PFSK-1 (cell line): ENCODE data around the gene CAMTA1.

Experiments used
- FOXP2 ChIP-seq: optimal IDR thresholded peaks from 2 replicates; pipeline ENCODE3; 2011; ENCODE audit warnings: borderline replicate concordance, control low read depth, inconsistent platforms; ENCODE audit not compliant: insufficient read depth; ENCODE audit errors: extremely low read length, extremely low read depth
- POLR2AphosphoS5 ChIP-seq: IDR thresholded peaks from 2 replicates; pipeline ENCODE4 v1.6.1; 2012; ENCODE audit warnings: low read depth, mild to moderate bottlenecking, control low read depth, low read length, moderate library complexity
- REST ChIP-seq, 2 experiments: IDR thresholded peaks; 2 replicates each; pipeline versions ENCODE4 v1.6.1 to v1.8.0; 2011 to 2012; ENCODE audit warnings: low read depth in 2 of 2, low read length in 2 of 2, control low read depth in 1 of 2, inconsistent platforms in 1 of 2, mild to moderate bottlenecking in 1 of 2, moderate library complexity in 1 of 2; ENCODE audit not compliant: insufficient read depth in 1 of 2
- SIN3A ChIP-seq: IDR thresholded peaks from 2 replicates; pipeline ENCODE4 v1.6.1; 2012; ENCODE audit warnings: mild to moderate bottlenecking, low read length, moderate library complexity, borderline replicate concordance; ENCODE audit not compliant: insufficient read depth
- TAF1 ChIP-seq: IDR thresholded peaks from 2 replicates; pipeline ENCODE4 v1.6.1; 2012; ENCODE audit warnings: low read length, control low read depth, borderline replicate concordance; ENCODE audit not compliant: insufficient read depth

CAMTA1 gene

GRCh38 chr1:7288992-7289391 lies 503.7 kb downstream of the CAMTA1 start:
- no peak for TF ChIP-seq REST (IDR thresholded peaks at IDR 0.05; ENCODE audit: insufficient read depth in 1 of 2, low read depth in 2 of 2, low read length in 2 of 2)
- no peak for TF ChIP-seq SIN3A
- TF ChIP-seq FOXP2 = no peak

GRCh38 chr1:7289694-7290093 lies 504.4 kb downstream of the CAMTA1 start:
- TF ChIP-seq REST (IDR thresholded peaks at IDR 0.05; ENCODE audit: insufficient read depth in 1 of 2, low read depth in 2 of 2, low read length in 2 of 2) = no peak
- TF ChIP-seq FOXP2 = no peak
- TF ChIP-seq SIN3A = no peak
- no peak for TF ChIP-seq TAF1
- no peak for TF ChIP-seq POLR2AphosphoS5

- TF ChIP-seq TAF1 = no peak
Observed at GRCh38 chr1:7290971-7291970, 506.0 kb downstream of the CAMTA1 start.

- no peak for TF ChIP-seq TAF1
- no peak for TF ChIP-seq FOXP2
- TF ChIP-seq SIN3A = no peak
- no peak for TF ChIP-seq REST (IDR thresholded peaks at IDR 0.05; ENCODE audit: insufficient read depth in 1 of 2, low read depth in 2 of 2, low read length in 2 of 2)
- no peak for TF ChIP-seq POLR2AphosphoS5
Observed at GRCh38 chr1:7292036-7292681, 506.9 kb downstream of the CAMTA1 start.

GRCh38 chr1:7292714-7293419 lies 507.6 kb downstream of the CAMTA1 start:
- TF ChIP-seq SIN3A (no peak), REST (IDR thresholded peaks at IDR 0.05; ENCODE audit: insufficient read depth in 1 of 2, low read depth in 2 of 2, low read length in 2 of 2) (no peak), POLR2AphosphoS5 (no peak), FOXP2 (no peak), TAF1 (no peak)
